PC-9 (cell line): Measurements from ENCODE around the gene MPEG1. TPM values are rescaled to one million over a fixed set of nuclear protein-coding genes. Genes with fewer than 3 reads are reported as not detected.

Source experiments
- BruUV-seq: library from RNA; stranded (reverse); fragments of 400-500 nt; replicated peaks from 2 replicates; lab custom pipeline; 2021; lab: Mats Ljungman, UMichigan
- CTCF ChIA-PET: fragments of 300-600 bp; sonication (Branson Sonifier 250); formaldehyde crosslinking; loops from one replicate; lab custom pipeline; 2022; ENCODE audit warnings: antibody characterized with exemption; lab: Charles Lee
- POLR2A ChIA-PET: fragments of 300-600 bp; sonication (Branson Sonifier 250); formaldehyde crosslinking; loops from one replicate; lab custom pipeline; 2022; ENCODE audit warnings: antibody characterized with exemption; ENCODE audit not compliant: unreplicated experiment; lab: Charles Lee
- DNase-seq, 2 experiments: peaks; one replicate each; pipeline versions ENCODE4 v3.0.0 to v3.0.0-alpha.2; 2015 to 2022; ENCODE audit warnings: mixed read lengths in 1 of 2
- H2AFZ ChIP-seq: fragments of 200-600 bp; sonication (generic); 2 replicates; pipeline ENCODE4 v1.8.1; 2017; ENCODE audit warnings: antibody characterized with exemption
- H3F3A ChIP-seq: fragments of 200-600 bp; sonication (generic); 2 replicates; pipeline ENCODE4 v1.8.1; 2017; ENCODE audit warnings: antibody characterized with exemption, mild to moderate bottlenecking, low read depth; ENCODE audit not compliant: insufficient read depth
- H3K27ac ChIP-seq: fragments of 200-600 bp; sonication (generic); 2 replicates; pipeline ENCODE4 v1.6.1; 2016; ENCODE audit warnings: mixed run types
- H3K27me3 ChIP-seq: fragments of 200-600 bp; sonication (generic); 2 replicates; pipeline ENCODE4 v1.6.1; 2016; ENCODE audit warnings: low read depth, mixed run types; ENCODE audit not compliant: insufficient read depth
- H3K36me3 ChIP-seq: fragments of 200-600 bp; sonication (generic); 2 replicates; pipeline ENCODE4 v1.6.1; 2016; ENCODE audit warnings: low read depth, mixed run types
- H3K4me1 ChIP-seq: fragments of 200-600 bp; sonication (generic); replicated peaks from 2 replicates; pipeline ENCODE4 v1.6.1; 2016; ENCODE audit warnings: mixed run types; ENCODE audit not compliant: insufficient read depth
- H3K4me2 ChIP-seq: fragments of 200-600 bp; sonication (generic); 2 replicates; pipeline ENCODE4 v1.6.1; 2017; ENCODE audit warnings: mixed run types
- H3K4me3 ChIP-seq: fragments of 200-600 bp; sonication (generic); 2 replicates; pipeline ENCODE4 v1.6.1; 2016; ENCODE audit warnings: mixed run types
- H3K79me2 ChIP-seq: fragments of 200-600 bp; sonication (generic); 2 replicates; pipeline ENCODE4 v1.6.1; 2017; ENCODE audit warnings: low read depth, mixed run types
- H3K9me2 ChIP-seq: fragments of 200-600 bp; sonication (generic); 2 replicates; pipeline ENCODE4 v1.8.1; 2017; ENCODE audit warnings: mild to moderate bottlenecking; ENCODE audit not compliant: insufficient read depth
- H3K9me3 ChIP-seq: fragments of 200-600 bp; sonication (generic); 2 replicates; pipeline ENCODE4 v1.8.1; 2016; ENCODE audit warnings: low read depth; ENCODE audit not compliant: insufficient read depth
- H4K20me1 ChIP-seq: fragments of 200-600 bp; sonication (generic); 2 replicates; pipeline ENCODE4 v1.8.1; 2017; ENCODE audit not compliant: insufficient read depth
- EZH2 ChIP-seq: fragments of 200-600 bp; sonication (generic); IDR thresholded peaks from 2 replicates; pipeline ENCODE4 v1.8.0; 2017; ENCODE audit warnings: antibody characterized with exemption, low read depth
- intact Hi-C: fragments of 100-400 bp; cut with micrococcal nuclease; formaldehyde crosslinking; loops from one replicate; pipeline ENCODE4 v1.10.0; 2022; ENCODE audit not compliant: unreplicated experiment
- total RNA-seq: library from RNA; stranded (reverse); gene quantifications from 2 replicates; pipeline ENCODE4 v1.2.3, GENCODE V29; 2021
- TF ChIP-seq, protein P1 (sequence below): fragments of 200-600 bp; sonication (generic); conservative IDR thresholded peaks from 2 replicates; pipeline ENCODE4 v1.6.1; 2017; ENCODE audit warnings: mixed run types, antibody characterized with exemption, mild to moderate bottlenecking, moderate library complexity

The MPEG1 gene
- total RNA-seq, 1 experiment from 2014 or later, result not detected

DNA sequence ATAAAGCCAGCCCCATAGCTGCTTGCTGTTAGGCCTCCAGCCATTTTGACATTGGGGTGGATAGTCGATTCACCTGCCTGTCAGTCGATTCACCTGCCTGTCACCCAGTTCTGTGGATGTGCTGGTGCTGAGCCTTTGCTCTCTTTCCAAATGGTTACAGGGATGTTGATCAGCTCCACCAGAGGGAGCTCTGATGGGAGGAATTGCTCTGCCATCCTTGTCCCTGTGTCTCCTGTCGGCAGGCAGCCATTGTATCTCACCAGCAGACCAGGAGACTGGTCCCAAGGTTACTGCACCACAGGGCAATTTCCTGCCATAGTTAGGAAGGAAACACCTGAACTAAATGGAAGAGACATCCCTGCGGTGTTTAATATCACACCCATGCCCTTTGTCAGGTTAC is 6.1 kb downstream of the MPEG1 start:
- DNase-seq, result peak in 1 of 2 experiments; percentile 13
- no peaks in the 10 kb centered on the region for H3K4me1 ChIP-seq
- POLR2A ChIA-PET, result no interaction called here
- no TSS peak for BruUV-seq
- intact Hi-C loops, result loop anchor here (5.0 kb wide), 2 partner anchors 226 to 476 kb away; no protein-coding TSS in a partner anchor
- no peak overlapping the region for H3K4me2 ChIP-seq
- H4K20me1 ChIP-seq, result no peaks in the 10 kb centered on the region
- no peak overlapping the region for H2AFZ ChIP-seq
- no peak overlapping the region for H3K4me3 ChIP-seq
- TF ChIP-seq, protein P1, sequence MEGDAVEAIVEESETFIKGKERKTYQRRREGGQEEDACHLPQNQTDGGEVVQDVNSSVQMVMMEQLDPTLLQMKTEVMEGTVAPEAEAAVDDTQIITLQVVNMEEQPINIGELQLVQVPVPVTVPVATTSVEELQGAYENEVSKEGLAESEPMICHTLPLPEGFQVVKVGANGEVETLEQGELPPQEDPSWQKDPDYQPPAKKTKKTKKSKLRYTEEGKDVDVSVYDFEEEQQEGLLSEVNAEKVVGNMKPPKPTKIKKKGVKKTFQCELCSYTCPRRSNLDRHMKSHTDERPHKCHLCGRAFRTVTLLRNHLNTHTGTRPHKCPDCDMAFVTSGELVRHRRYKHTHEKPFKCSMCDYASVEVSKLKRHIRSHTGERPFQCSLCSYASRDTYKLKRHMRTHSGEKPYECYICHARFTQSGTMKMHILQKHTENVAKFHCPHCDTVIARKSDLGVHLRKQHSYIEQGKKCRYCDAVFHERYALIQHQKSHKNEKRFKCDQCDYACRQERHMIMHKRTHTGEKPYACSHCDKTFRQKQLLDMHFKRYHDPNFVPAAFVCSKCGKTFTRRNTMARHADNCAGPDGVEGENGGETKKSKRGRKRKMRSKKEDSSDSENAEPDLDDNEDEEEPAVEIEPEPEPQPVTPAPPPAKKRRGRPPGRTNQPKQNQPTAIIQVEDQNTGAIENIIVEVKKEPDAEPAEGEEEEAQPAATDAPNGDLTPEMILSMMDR, result peak; percentile 65
- TF ChIP-seq EZH2, result no peak
- H3K79me2 ChIP-seq, result no peaks in the 10 kb centered on the region
- H3K9me3 ChIP-seq, result no peaks in the 10 kb centered on the region
- CTCF ChIA-PET, result interaction anchor here (0.6 to 1.0 kb wide), 2 partner anchors 35 to 1679 kb away, joined by 3 read pairs; partner anchors contain the start of gene DTX4
- no peak overlapping the region for H3K27ac ChIP-seq
- no peaks in the 10 kb centered on the region for H3K9me2 ChIP-seq
- peaks cover 13% of the 10 kb centered on the region for H3F3A ChIP-seq
- H3K27me3 ChIP-seq, result no peaks in the 10 kb centered on the region
- peaks cover 22% of the 10 kb centered on the region for H3K36me3 ChIP-seq

- intact Hi-C loops, result loop anchor here (5.0 kb wide), 2 partner anchors 227 to 477 kb away; no protein-coding TSS in a partner anchor
- H3K9me2 ChIP-seq, result no peaks in the 10 kb centered on the region
- no peak overlapping the region for H2AFZ ChIP-seq
- H3K4me1 ChIP-seq, result no peaks in the 10 kb centered on the region
- H4K20me1 ChIP-seq, result no peaks in the 10 kb centered on the region
- DNase-seq, result no peak
- H3F3A ChIP-seq, result peaks cover 13% of the 10 kb centered on the region
- no peak overlapping the region for H3K4me3 ChIP-seq
- no TSS peak for BruUV-seq
- H3K9me3 ChIP-seq, result no peaks in the 10 kb centered on the region
- no peak for TF ChIP-seq EZH2
- TF ChIP-seq, protein P1, result no peak
- POLR2A ChIA-PET, result no interaction called here
- H3K4me2 ChIP-seq, result no peak overlapping the region
- CTCF ChIA-PET, result interaction anchor here (0.6 kb wide), 1 partner anchor 34 kb away, joined by 3 read pairs; the partner anchor contains the start of gene DTX4
- H3K27me3 ChIP-seq, result no peaks in the 10 kb centered on the region
- no peak overlapping the region for H3K27ac ChIP-seq
- H3K36me3 ChIP-seq, result peaks cover 28% of the 10 kb centered on the region
- H3K79me2 ChIP-seq, result no peaks in the 10 kb centered on the region
These were observed 7.1 kb downstream of the MPEG1 start for GRCh38 chr11:59205648-59206047.

DNA sequence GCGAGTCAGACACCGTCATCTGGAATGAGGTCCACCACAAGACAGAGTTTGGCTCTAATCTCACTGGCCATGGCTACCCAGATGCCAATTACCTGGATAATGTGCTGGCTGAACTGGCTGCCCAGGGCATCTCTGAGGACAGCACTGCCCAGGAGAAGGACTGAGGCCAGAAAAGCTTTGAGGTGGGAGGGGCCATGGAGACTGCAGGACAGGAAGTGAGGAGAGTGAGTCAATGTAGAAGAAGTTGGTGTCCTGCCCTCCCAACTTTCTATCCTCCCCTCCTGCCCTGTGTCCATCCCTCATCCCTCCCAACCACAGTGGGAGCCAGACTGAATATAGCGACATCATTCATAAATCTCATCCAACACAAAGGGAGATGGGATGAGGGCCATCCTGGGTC is 8.0 kb downstream of the MPEG1 start:
- ChIA-PET POLR2A (no interaction called here), CTCF (no interaction called here)
- Histone ChIP-seq H4K20me1 (no peaks in the 10 kb centered on the region), H2AFZ (no peak overlapping the region), H3K4me2 (no peak overlapping the region), H3K79me2 (no peaks in the 10 kb centered on the region), H3K9me3 (no peaks in the 10 kb centered on the region), H3K4me1 (no peaks in the 10 kb centered on the region), H3K4me3 (no peak overlapping the region), H3K27ac (no peak overlapping the region), H3K36me3 (peaks cover 37% of the 10 kb centered on the region), H3K9me2 (no peaks in the 10 kb centered on the region), H3F3A (peaks cover 13% of the 10 kb centered on the region), H3K27me3 (no peaks in the 10 kb centered on the region)
- no peak for DNase-seq
- no TSS peak for BruUV-seq
- intact Hi-C loops, result loop anchor here (5.0 kb wide), 2 partner anchors 228 to 478 kb away; no protein-coding TSS in a partner anchor
- TF ChIP-seq, protein P1, result no peak
- TF ChIP-seq EZH2, result no peak
